Endothelial cell (in vitro differentiated cells): ENCODE measurements around the gene ZC4H2. TPM values are rescaled to one million over a fixed set of nuclear protein-coding genes. Genes with fewer than 3 reads are reported as not detected.
"Not testable (repeated sequence)": the region's sequence is repeated elsewhere in the genome, so short reads cannot be mapped to it uniquely, and the experiment has no call there.

Experiments used
- DNase-seq: peaks from one replicate; pipeline ENCODE4 v3.0.0; 2021; ENCODE audit warnings: low spot score
- H3K27ac Mint-ChIP-seq: one replicate; pipeline ENCODE4 v1.8.0; 2021; ENCODE audit warnings: mixed read lengths, inconsistent platforms; ENCODE audit not compliant: unreplicated experiment
- H3K27me3 Mint-ChIP-seq: one replicate; pipeline ENCODE4 v1.8.0; 2021; ENCODE audit warnings: mild to moderate bottlenecking, moderate library complexity, mixed read lengths, inconsistent platforms; ENCODE audit not compliant: unreplicated experiment
- H3K36me3 Mint-ChIP-seq: one replicate; pipeline ENCODE4 v1.8.0; 2021; ENCODE audit warnings: mild to moderate bottlenecking, low read depth, mixed read lengths, inconsistent platforms; ENCODE audit not compliant: unreplicated experiment
- H3K4me1 Mint-ChIP-seq: one replicate; pipeline ENCODE4 v1.8.0; 2021; ENCODE audit warnings: mild to moderate bottlenecking, mixed read lengths, inconsistent platforms; ENCODE audit not compliant: unreplicated experiment
- H3K4me3 Mint-ChIP-seq: one replicate; pipeline ENCODE4 v1.8.0; 2021; ENCODE audit warnings: mild to moderate bottlenecking, mixed read lengths, inconsistent platforms; ENCODE audit not compliant: unreplicated experiment
- H3K9me3 Mint-ChIP-seq: one replicate; pipeline ENCODE4 v1.8.0; 2021; ENCODE audit warnings: mixed read lengths, inconsistent platforms; ENCODE audit not compliant: unreplicated experiment
- total RNA-seq: library from RNA; stranded (reverse); fragmentation: NEBNext Ultra II Directional; extraction: Animal tissue kit (Norgen Biotek cat#: 25700); gene quantifications from one replicate; pipeline ENCODE4 v1.2.1, GENCODE V29; 2021; ENCODE audit not compliant: unreplicated experiment
- TF ChIP-seq, protein P1 (sequence below): fragments of 200-600 bp; sonication (generic); IDR thresholded peaks from one replicate; pipeline ENCODE4 v1.5.0; 2021; ENCODE audit warnings: antibody characterized with exemption; ENCODE audit not compliant: unreplicated experiment

The ZC4H2 gene
- total RNA-seq, 1 donor from 2014 or later: 18.1 TPM

DNA sequence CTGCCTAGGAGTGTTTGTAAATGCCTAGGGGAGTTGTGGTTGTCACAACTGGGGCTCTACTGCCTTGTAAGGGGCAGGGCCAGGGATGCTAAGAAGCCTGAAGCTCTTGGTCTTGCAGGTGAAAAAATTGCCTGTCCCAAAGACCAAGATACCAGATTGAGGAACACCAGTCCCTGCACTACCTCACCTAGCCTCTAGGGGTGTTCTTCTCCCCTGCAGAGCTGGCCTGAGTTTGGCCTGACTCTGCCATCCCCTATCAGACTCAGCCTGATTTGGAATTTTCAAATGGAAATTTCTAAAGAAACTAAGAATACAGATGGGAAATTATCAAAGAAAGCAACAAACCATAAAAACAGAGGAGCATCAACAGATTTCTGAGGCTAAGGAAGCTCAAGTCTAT is 90.4 kb downstream of the ZC4H2 start:
- no peaks in the 10 kb centered on the region for H3K36me3 Mint-ChIP-seq
- H3K27me3 Mint-ChIP-seq: no peaks in the 10 kb centered on the region
- DNase-seq: peak; percentile 9
- TF ChIP-seq, protein P1, sequence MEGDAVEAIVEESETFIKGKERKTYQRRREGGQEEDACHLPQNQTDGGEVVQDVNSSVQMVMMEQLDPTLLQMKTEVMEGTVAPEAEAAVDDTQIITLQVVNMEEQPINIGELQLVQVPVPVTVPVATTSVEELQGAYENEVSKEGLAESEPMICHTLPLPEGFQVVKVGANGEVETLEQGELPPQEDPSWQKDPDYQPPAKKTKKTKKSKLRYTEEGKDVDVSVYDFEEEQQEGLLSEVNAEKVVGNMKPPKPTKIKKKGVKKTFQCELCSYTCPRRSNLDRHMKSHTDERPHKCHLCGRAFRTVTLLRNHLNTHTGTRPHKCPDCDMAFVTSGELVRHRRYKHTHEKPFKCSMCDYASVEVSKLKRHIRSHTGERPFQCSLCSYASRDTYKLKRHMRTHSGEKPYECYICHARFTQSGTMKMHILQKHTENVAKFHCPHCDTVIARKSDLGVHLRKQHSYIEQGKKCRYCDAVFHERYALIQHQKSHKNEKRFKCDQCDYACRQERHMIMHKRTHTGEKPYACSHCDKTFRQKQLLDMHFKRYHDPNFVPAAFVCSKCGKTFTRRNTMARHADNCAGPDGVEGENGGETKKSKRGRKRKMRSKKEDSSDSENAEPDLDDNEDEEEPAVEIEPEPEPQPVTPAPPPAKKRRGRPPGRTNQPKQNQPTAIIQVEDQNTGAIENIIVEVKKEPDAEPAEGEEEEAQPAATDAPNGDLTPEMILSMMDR: peak; percentile 48
- no peak overlapping the region for H3K27ac Mint-ChIP-seq
- no peaks in the 10 kb centered on the region for H3K9me3 Mint-ChIP-seq
- H3K4me3 Mint-ChIP-seq: no peak overlapping the region
- H3K4me1 Mint-ChIP-seq: no peaks in the 10 kb centered on the region

DNA sequence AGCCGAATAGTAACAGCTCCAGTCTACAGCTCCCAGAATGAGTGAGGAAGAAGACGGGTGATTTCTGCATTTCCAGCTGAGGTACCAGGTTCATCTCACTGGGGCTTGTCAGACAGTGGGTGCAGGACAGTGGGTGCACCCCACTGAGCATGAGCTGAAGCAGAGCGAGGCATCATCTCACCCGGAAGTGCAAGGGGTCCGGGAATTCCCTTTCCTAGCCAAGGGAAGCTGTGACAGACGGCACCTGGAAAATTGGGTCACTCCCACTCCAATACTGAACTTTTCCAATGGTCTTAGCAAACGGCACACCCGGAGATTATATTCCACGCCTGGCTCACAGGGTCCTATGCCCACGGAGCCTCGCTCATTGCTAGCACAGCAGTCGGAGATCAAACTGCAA is 97.5 kb downstream of the ZC4H2 start:
- H3K36me3 Mint-ChIP-seq, DNase-seq, H3K27me3 Mint-ChIP-seq: not testable (repeated sequence)

DNA sequence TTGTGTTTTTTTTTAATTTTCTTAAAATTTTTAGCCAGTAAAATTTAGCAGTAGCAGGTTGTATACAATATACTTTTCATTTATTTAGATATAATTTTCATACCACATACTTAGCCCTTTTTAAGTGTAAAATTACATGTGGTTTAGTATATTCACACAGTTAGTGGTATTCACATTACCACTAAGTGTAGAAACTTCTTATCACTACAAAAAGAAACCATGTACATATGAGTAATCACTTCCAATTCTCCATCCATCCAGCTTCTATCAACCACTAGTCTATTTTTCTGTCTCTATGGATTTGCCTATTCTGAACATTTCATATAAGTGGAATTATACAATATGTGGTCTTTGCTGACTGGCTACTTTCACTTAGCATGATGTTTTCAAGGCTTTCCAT is 109.0 kb downstream of the ZC4H2 start:
- Mint-ChIP-seq H3K9me3 (no peaks in the 10 kb centered on the region), H3K4me3 (no peak overlapping the region), H3K27me3 (peaks cover 4% of the 10 kb centered on the region), H3K36me3 (no peaks in the 10 kb centered on the region), H3K27ac (no peak overlapping the region), H3K4me1 (no peaks in the 10 kb centered on the region)
- TF ChIP-seq, protein P1: no peak
- DNase-seq: no peak

More for the DNA sequence above, 97.5 kb downstream of the ZC4H2 start:
- not testable (repeated sequence) for H3K4me3 Mint-ChIP-seq, H3K4me1 Mint-ChIP-seq, H3K9me3 Mint-ChIP-seq, H3K27ac Mint-ChIP-seq

Other genes starting within 250 kb of the ZC4H2 start
- 0.46 TPM for gene ZC3H12B, start 58.4 kb upstream of the ZC4H2 start, total RNA-seq